D721Med (cell line): ENCODE measurements around the gene LRRC8A.
"Not testable (repeated sequence)": the region's sequence is repeated elsewhere in the genome, so short reads cannot be mapped to it uniquely, and the experiment has no call there.

Experiments used
- DNase-seq: peaks from one replicate; pipeline ENCODE4 v3.0.0; 2011; ENCODE audit warnings: low spot score; ENCODE audit not compliant: insufficient read length
- FAIRE-seq: peaks from 2 replicates; lab custom pipeline; 2011; peaks lifted over from hg19 to GRCh38; lab: Jason Lieb, UNC
- TF ChIP-seq, protein P1 (sequence below): IDR thresholded peaks from 2 replicates; pipeline ENCODE4 v1.5.1; 2012; ENCODE audit warnings: mild to moderate bottlenecking, control low read depth; ENCODE audit not compliant: insufficient read depth; ENCODE audit errors: missing control alignments

The LRRC8A gene

DNA sequence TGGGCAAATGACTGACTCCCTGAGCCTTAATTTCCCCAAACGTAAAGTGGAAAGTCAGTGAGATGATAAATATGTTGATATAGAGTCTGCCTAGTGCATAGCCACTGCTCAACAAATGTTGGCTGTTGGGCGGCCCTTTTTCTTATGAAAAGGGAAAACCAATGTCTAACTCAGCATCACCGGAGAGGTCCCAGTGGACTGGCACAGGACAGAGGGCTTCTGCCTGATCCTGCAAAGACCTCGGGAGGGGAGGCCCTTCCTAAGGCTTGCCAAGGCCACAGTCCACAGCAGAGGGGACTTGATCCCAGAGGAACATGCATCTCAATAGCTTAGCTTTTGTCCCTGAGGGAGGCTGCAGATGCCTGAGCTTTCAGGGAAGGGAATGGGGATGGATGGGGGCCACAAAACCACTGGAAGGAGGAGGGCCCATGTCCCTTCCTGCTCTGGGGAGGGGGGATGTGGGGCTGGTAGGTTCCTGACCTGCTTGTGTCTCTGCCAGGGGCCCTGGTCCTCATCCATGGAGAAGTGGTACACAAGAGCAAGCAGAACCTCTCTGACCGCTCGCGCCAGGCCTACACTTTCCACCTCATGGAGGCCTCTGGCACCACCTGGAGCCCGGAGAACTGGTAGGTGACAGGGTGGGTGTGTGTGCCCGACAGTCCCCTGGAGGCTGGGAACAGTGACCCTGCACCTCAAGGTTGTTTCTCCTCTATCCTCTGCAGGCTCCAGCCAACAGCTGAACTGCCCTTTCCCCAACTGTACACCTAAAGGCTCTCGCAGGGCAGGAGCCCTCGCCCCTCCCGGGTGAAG, 59.2 kb downstream of the LRRC8A start:
- TF ChIP-seq, protein P1, sequence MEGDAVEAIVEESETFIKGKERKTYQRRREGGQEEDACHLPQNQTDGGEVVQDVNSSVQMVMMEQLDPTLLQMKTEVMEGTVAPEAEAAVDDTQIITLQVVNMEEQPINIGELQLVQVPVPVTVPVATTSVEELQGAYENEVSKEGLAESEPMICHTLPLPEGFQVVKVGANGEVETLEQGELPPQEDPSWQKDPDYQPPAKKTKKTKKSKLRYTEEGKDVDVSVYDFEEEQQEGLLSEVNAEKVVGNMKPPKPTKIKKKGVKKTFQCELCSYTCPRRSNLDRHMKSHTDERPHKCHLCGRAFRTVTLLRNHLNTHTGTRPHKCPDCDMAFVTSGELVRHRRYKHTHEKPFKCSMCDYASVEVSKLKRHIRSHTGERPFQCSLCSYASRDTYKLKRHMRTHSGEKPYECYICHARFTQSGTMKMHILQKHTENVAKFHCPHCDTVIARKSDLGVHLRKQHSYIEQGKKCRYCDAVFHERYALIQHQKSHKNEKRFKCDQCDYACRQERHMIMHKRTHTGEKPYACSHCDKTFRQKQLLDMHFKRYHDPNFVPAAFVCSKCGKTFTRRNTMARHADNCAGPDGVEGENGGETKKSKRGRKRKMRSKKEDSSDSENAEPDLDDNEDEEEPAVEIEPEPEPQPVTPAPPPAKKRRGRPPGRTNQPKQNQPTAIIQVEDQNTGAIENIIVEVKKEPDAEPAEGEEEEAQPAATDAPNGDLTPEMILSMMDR, result no peak
- no peak for DNase-seq

DNA sequence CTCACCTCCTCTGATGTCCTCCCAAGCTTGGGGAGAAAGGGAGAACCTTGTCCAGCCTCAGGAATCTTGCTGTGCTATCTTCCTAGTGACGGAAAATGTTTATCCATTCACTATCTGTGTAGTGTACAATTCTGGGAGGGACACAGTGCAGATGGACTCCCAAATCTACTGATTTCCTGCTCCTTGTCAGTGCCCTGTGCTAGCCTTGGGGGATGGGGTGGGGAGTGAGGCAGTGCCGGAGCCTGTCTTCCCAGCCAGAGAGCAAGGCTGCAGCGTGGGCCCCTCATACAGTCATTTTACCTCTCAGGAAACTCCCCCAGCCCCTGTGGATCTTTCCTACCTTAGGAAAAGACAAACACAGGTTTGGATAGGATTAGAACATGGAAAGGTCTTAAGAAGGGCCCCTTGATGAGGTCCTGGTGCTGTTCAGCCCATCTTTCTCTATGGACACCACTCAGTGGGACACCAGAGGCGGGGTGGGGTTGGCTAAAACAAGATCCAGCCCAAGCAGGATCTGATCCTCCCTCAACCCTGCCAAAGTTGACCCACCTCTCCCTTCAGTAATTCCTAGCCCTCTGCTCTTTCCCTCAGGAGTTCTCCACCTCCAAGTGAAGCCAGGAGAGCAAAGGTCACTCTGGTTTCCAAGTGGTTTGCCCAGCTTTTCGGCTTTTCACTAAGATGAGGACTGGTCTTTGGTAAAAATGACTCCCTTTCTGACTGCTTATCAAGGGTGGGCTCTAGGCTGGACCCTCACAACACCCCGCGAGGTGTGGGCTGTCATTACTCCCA, 62.1 kb downstream of the LRRC8A start:
- no peak for DNase-seq
- no peak for FAIRE-seq

More for the DNA sequence above, 59.2 kb downstream of the LRRC8A start:
- no peak for FAIRE-seq

DNA sequence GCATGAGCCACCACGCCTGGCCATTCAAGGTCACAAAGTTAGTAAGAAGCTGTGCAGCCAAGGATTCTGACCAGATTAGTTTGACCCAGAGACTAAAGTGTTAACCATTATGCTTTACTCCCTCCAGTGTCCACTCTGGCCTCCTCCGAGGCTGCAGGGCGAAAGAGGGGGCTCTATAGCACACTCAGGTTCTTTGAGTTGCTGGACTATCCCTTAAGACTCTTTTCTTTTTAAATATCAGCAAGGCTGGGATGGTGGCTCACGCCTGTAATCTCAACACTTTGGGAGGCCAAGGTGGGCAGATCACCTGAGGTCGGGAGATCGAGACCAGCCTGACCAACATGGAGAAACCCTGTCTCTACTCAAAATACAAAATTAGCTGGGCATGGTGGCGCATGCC, 63.0 kb downstream of the LRRC8A start:
- not testable (repeated sequence) for FAIRE-seq, DNase-seq

More for the DNA sequence above, 62.1 kb downstream of the LRRC8A start:
- TF ChIP-seq, protein P1, result no peak

DNA sequence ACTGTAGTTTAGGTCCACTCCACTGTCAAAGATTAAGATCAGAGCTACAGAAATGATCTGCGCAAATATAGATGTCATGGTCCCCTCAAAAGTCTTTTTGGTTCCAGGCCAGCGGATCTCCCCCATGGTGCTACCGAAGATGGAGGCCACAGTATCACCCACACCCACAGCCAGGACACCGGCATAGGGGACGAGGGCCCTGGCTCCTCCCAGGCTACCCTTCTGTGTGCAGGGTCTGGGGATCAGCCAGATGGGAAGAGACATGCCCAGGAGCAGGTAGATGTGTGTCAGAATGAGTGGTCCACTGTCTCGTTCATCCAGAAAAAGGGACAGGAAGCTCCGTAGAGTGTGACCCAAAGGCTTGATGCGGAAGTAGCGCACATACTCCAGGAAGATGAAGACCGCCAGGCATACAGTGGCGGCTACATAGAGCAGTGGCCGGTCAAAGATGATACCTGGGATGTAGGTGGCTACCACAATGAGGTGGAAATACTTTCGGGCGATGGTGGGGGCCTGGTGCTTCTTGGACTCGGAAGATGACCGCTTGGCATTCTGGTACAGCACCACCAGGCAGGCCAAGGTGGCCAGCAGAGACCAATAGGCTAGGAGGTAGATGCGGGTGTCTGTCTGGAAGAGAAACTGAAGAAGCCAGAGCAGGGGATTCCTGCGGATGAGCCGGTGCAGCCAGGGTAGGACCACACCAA, 64.0 kb downstream of the LRRC8A start:
- DNase-seq (no peak), FAIRE-seq (no peak)
- TF ChIP-seq, protein P1, result no peak

DNA sequence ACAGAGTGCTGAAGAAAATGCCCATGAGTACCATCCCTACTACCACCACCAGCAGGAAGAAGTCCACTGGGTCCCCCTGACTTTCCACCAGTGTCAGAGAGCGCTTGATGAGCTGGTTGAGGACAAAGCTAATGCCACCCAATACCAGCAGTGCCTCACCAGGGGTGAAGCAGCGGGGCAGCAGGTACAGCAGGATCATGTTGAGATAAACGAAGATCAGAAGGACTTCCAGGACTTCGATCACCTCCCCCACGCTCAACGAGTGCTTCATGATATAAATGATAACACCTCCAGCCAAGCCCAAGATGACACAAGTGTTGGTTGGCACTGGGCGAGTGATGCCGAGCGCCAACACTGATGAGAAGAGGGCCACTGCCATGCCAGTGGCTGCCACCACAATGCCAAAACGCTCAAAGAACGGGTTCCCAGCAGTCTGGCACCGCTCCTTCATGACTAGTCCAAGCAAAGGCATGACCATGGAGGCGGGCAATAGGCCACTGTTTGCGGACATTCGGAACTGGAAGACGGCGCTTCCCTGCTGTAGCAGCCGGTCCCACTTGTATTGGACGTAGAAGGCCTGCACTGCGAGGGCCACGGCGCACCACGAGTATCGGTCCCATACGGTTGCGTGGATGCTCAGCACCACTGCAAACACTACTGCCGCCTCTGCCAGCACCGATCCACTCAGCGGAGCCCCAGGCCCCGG, 64.8 kb downstream of the LRRC8A start:
- TF ChIP-seq, protein P1, result no peak

DNA sequence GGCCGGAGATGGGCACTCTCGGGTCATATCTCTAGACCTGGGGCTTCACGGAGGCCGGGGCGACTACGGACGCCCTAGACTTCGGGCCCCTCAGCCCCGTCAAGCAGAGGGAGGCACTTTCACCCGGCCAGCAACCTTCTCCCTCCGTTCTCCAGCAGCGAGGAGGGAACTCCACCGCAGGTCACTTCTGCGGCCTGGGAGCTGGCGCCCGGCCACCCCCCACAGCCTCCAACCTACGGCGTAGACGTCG, 65.3 kb downstream of the LRRC8A start:
- no peak for DNase-seq
- TF ChIP-seq, protein P1, result no peak
- FAIRE-seq, result no peak

More for the DNA sequence above, 64.8 kb downstream of the LRRC8A start:
- FAIRE-seq (no peak), DNase-seq (no peak)
